IMR-90 (cell line): ENCODE measurements around the gene TBC1D16. TPM values are rescaled to one million over a fixed set of nuclear protein-coding genes. Genes with fewer than 3 reads are reported as not detected.

Experiments used
- ATAC-seq: fragments of 200-7000 bp; cut with Tn5 transposase; 2 replicates; pipeline ENCODE4 v1.9.1; 2020; ENCODE audit warnings: low read depth, mild to moderate bottlenecking, moderate library complexity
- BruUV-seq: library from RNA; stranded (reverse); fragments of 400-500 nt; replicated peaks from 2 replicates; lab custom pipeline; 2021; lab: Mats Ljungman, UMichigan
- CTCF ChIA-PET: fragments of 300-600 bp; formaldehyde crosslinking; extraction: SDS; loops from one replicate; lab custom pipeline; 2021; ENCODE audit warnings: antibody characterized with exemption; lab: Yijun Ruan, JAX
- POLR2A ChIA-PET: fragments of 300-600 bp; sonication (Branson Sonifier 250); formaldehyde crosslinking; loops from one replicate; lab custom pipeline; 2022; ENCODE audit warnings: antibody characterized with exemption; ENCODE audit not compliant: unreplicated experiment; lab: Charles Lee
- DNase-seq: peaks from one replicate; pipeline ENCODE4 v3.0.0; 2013
- H2AFZ ChIP-seq: replicated peaks from 2 replicates; pipeline ENCODE3; 2013; ENCODE audit warnings: low read length, mild to moderate bottlenecking; ENCODE audit not compliant: poor library complexity
- H2AK5ac ChIP-seq: 2 replicates; pipeline ENCODE4 v1.6.1; 2013; ENCODE audit warnings: low read depth, low read length, inconsistent platforms
- H2AK9ac ChIP-seq: replicated peaks from 2 replicates; pipeline ENCODE3; 2013; ENCODE audit warnings: mild to moderate bottlenecking, low read depth, low read length, moderate library complexity; ENCODE audit not compliant: poor library complexity
- H2BK120ac ChIP-seq: 2 replicates; pipeline ENCODE4 v1.6.1; 2013; ENCODE audit warnings: low read depth, low read length, inconsistent platforms
- H2BK15ac ChIP-seq: 3 replicates; pipeline ENCODE4 v1.6.1; 2013; ENCODE audit warnings: low read depth, low read length, inconsistent platforms
- H2BK20ac ChIP-seq: 2 replicates; pipeline ENCODE4 v1.6.1; 2013; ENCODE audit warnings: low read depth, mild to moderate bottlenecking, inconsistent platforms, low read length, moderate library complexity
- H2BK5ac ChIP-seq: 2 replicates; pipeline ENCODE4 v1.6.1; 2013; ENCODE audit warnings: mild to moderate bottlenecking, low read depth, low read length, inconsistent platforms; ENCODE audit not compliant: poor library complexity, severe bottlenecking
- H3K14ac ChIP-seq: replicated peaks from 2 replicates; pipeline ENCODE4 v1.6.1; 2013; ENCODE audit warnings: low read depth, low read length, inconsistent platforms
- H3K18ac ChIP-seq: 2 replicates; pipeline ENCODE4 v1.6.1; 2013; ENCODE audit warnings: low read depth, low read length, control low read depth
- H3K23ac ChIP-seq: 2 replicates; pipeline ENCODE4 v1.6.1; 2013; ENCODE audit warnings: low read depth, low read length, inconsistent platforms
- H3K27ac ChIP-seq: 2 replicates; pipeline ENCODE4 v1.5.1; 2013; ENCODE audit warnings: mild to moderate bottlenecking, control low read depth, low read length; ENCODE audit not compliant: insufficient read depth
- H3K27me3 ChIP-seq: 2 replicates; pipeline ENCODE4 v1.6.1; 2013; ENCODE audit warnings: low read length; ENCODE audit not compliant: control insufficient read depth, insufficient read depth
- H3K36me3 ChIP-seq: 2 replicates; pipeline ENCODE4 v1.6.1; 2013; ENCODE audit warnings: low read length, mixed read lengths; ENCODE audit not compliant: control insufficient read depth, insufficient read depth
- H3K4ac ChIP-seq: 2 replicates; pipeline ENCODE4 v1.6.1; 2013; ENCODE audit warnings: low read depth, low read length, inconsistent platforms
- H3K4me1 ChIP-seq: 2 replicates; pipeline ENCODE4 v1.6.1; 2013; ENCODE audit warnings: low read length, mixed read lengths; ENCODE audit not compliant: control insufficient read depth, insufficient read depth
- H3K4me2 ChIP-seq: 2 replicates; pipeline ENCODE4 v1.6.1; 2013; ENCODE audit warnings: low read depth, mild to moderate bottlenecking, control low read depth, low read length, moderate library complexity
- H3K4me3 ChIP-seq: 2 replicates; pipeline ENCODE4 v1.5.1; 2013; ENCODE audit warnings: low read depth, mild to moderate bottlenecking, control low read depth, low read length, moderate library complexity; ENCODE audit not compliant: insufficient read depth
- H3K56ac ChIP-seq: 2 replicates; pipeline ENCODE4 v1.6.1; 2013; ENCODE audit warnings: low read length, inconsistent platforms; ENCODE audit not compliant: insufficient read depth; ENCODE audit errors: extremely low read depth
- H3K79me1 ChIP-seq, 2 experiments: 2 replicates each; pipeline ENCODE4 v1.6.1; 2013; ENCODE audit warnings: low read length in 2 of 2, inconsistent platforms in 1 of 2, low read depth in 1 of 2
- H3K9ac ChIP-seq: 2 replicates; pipeline ENCODE4 v1.6.1; 2013; ENCODE audit warnings: low read depth, low read length, control low read depth
- H3K9me1 ChIP-seq: 2 replicates; pipeline ENCODE4 v1.6.1; 2013; ENCODE audit warnings: low read length, inconsistent platforms; ENCODE audit not compliant: insufficient read depth
- H3K9me3 ChIP-seq: 2 replicates; pipeline ENCODE4 v1.6.1; 2013; ENCODE audit warnings: low read length; ENCODE audit not compliant: control insufficient read depth, insufficient read depth
- H4K20me1 ChIP-seq: 2 replicates; pipeline ENCODE4 v1.6.1; 2013; ENCODE audit warnings: low read length, inconsistent platforms; ENCODE audit not compliant: insufficient read depth
- H4K5ac ChIP-seq: 2 replicates; pipeline ENCODE4 v1.6.1; 2013; ENCODE audit warnings: mild to moderate bottlenecking, low read depth, low read length, control low read depth
- H4K8ac ChIP-seq, 2 experiments: 2 replicates each; pipeline ENCODE4 v1.6.1; 2013; ENCODE audit warnings: low read depth in 2 of 2, low read length in 2 of 2, control low read depth in 1 of 2, inconsistent platforms in 1 of 2
- H4K91ac ChIP-seq: 2 replicates; pipeline ENCODE4 v1.6.1; 2013; ENCODE audit warnings: low read depth, low read length, inconsistent platforms; ENCODE audit not compliant: insufficient read depth
- BHLHE40 ChIP-seq: fragments of 150-350 bp; IDR thresholded peaks from 2 replicates; pipeline ENCODE4 v1.6.1; 2016; ENCODE audit warnings: mild to moderate bottlenecking, low read depth, low read length
- CEBPB ChIP-seq: IDR thresholded peaks from 2 replicates; pipeline ENCODE4 v1.6.1; 2012; ENCODE audit warnings: low read depth, low read length, improper control_type of control experiment
- CHD1 ChIP-seq: IDR thresholded peaks from 2 replicates; pipeline ENCODE4 v1.6.1; 2012; ENCODE audit warnings: low read depth, low read length, improper control_type of control experiment
- ELK1 ChIP-seq: fragments of 150-350 bp; IDR thresholded peaks from 2 replicates; pipeline ENCODE4 v1.6.1; 2016; ENCODE audit warnings: low read depth, mild to moderate bottlenecking, low read length, moderate library complexity, borderline replicate concordance
- FOS ChIP-seq: fragments of 150-350 bp; IDR thresholded peaks from 2 replicates; pipeline ENCODE4 v1.6.1; 2016; ENCODE audit warnings: low read depth, low read length
- MAFK ChIP-seq: IDR thresholded peaks from 2 replicates; pipeline ENCODE4 v1.6.1; 2012; ENCODE audit warnings: low read depth, low read length, improper control_type of control experiment
- MAZ ChIP-seq: IDR thresholded peaks from 2 replicates; pipeline ENCODE4 v1.6.1; 2012; ENCODE audit warnings: low read depth, mild to moderate bottlenecking, low read length, improper control_type of control experiment, moderate library complexity, borderline replicate concordance
- MXI1 ChIP-seq: IDR thresholded peaks from 2 replicates; pipeline ENCODE4 v1.6.1; 2012; ENCODE audit warnings: low read depth, mild to moderate bottlenecking, low read length, moderate library complexity, borderline replicate concordance
- NFE2L2 ChIP-seq: fragments of 150-350 bp; IDR thresholded peaks from 2 replicates; pipeline ENCODE4 v1.6.1; 2016; ENCODE audit warnings: low read depth, mild to moderate bottlenecking, low read length
- POLR2A ChIP-seq: IDR thresholded peaks from 2 replicates; pipeline ENCODE4 v1.6.1; 2012; ENCODE audit warnings: mild to moderate bottlenecking, low read depth, low read length
- RAD21 ChIP-seq: IDR thresholded peaks from 2 replicates; pipeline ENCODE4 v1.6.1; 2012; ENCODE audit warnings: low read length, improper control_type of control experiment
- RCOR1 ChIP-seq: IDR thresholded peaks from 2 replicates; pipeline ENCODE4 v1.6.1; 2012; ENCODE audit warnings: mild to moderate bottlenecking, low read length, improper control_type of control experiment; ENCODE audit not compliant: insufficient replicate concordance
- RFX5 ChIP-seq: IDR thresholded peaks from 2 replicates; pipeline ENCODE4 v1.8.0; 2012; ENCODE audit warnings: low read depth, mild to moderate bottlenecking, low read length, moderate library complexity
- SMC3 ChIP-seq: fragments of 150-350 bp; IDR thresholded peaks from 2 replicates; pipeline ENCODE4 v1.6.1; 2016; ENCODE audit warnings: low read depth, mild to moderate bottlenecking, antibody characterized with exemption, low read length, moderate library complexity
- USF2 ChIP-seq: fragments of 150-350 bp; IDR thresholded peaks from 2 replicates; pipeline ENCODE4 v1.6.1; 2017; ENCODE audit warnings: mild to moderate bottlenecking, antibody characterized with exemption, low read length, low read depth
- WGBS, 2 experiments: methylation state at CpG; one replicate each; pipeline versions ENCODE4 v1.1.5 to v1.1.7; 2013; ENCODE audit warnings: missing lambda C conversion rate in 2 of 2; ENCODE audit not compliant: insufficient read length in 1 of 2; ENCODE audit errors: extremely low coverage in 2 of 2; 5-methylcytosine and 5-hydroxymethylcytosine counted together
- dilution Hi-C: fragments of 300-500 bp; cut with HindIII; formaldehyde crosslinking; loops from one replicate; pipeline ENCODE4 v1.14.3; 2018; ENCODE audit warnings: low sequenced_read_pairs; ENCODE audit not compliant: unreplicated experiment
- in situ Hi-C: fragments of 300-500 bp; cut with MboI; formaldehyde crosslinking; loops from 3 replicates; pipeline ENCODE4 v1.14.3; 2019; ENCODE audit warnings: low sequenced_read_pairs, inconsistent platforms, mixed read lengths
- intact Hi-C: fragments of 100-400 bp; cut with micrococcal nuclease; formaldehyde crosslinking; loops from 2 replicates; pipeline ENCODE4 v1.10.0; 2022
- polyA plus RNA-seq, 3 experiments: library from polyadenylated mRNA; depleted of rRNA; stranded (reverse); fragments of >200 nt; gene quantifications; 2 replicates each; pipeline ENCODE4 v1.2.3, GENCODE V29; 2012; ENCODE audit warnings: low replicate concordance in 1 of 3
- total RNA-seq: library from RNA; depleted of rRNA; stranded (reverse); fragments of >200 nt; gene quantifications from 2 replicates; pipeline ENCODE4 v1.2.3, GENCODE V29; 2012
- TF ChIP-seq, protein P1 (sequence below): conservative IDR thresholded peaks from 2 replicates; pipeline ENCODE4 v1.5.1; 2012; ENCODE audit warnings: mild to moderate bottlenecking, low read depth, low read length, improper control_type of control experiment

TBC1D16 gene
- total and polyA plus RNA-seq, 2 of the 4 experiments (the other 2 are of a cell fraction), result 10.1 to 16.7 TPM

- Histone ChIP-seq H3K4me2 (no peak overlapping the region), H3K18ac (no peak overlapping the region), H4K91ac (no peak overlapping the region), H3K9me1 (peaks cover 4% of the 10 kb centered on the region; the same call in 1 of the 2 replicates), H3K23ac (no peak overlapping the region), H4K5ac (no peak overlapping the region), H2AK5ac (peak overlapping the region; percentile 73), H3K9me3 (no peaks in the 10 kb centered on the region), H3K27me3 (peaks cover 21% of the 10 kb centered on the region), H3K14ac (no peak overlapping the region), H2BK15ac (no peak overlapping the region), H3K56ac (no peak overlapping the region), H3K27ac (no peak overlapping the region), H2BK5ac (no peak overlapping the region), H3K79me1 (no peaks in the 10 kb centered on the region), H2BK20ac (no peak overlapping the region), H2AK9ac (peak overlapping the region; percentile 55), H3K4me3 (no peak overlapping the region), H3K4me1 (peaks cover 3% of the 10 kb centered on the region; the same call in 1 of the 2 replicates), H4K8ac (no peak overlapping the region), H3K36me3 (peaks cover 3% of the 10 kb centered on the region; the same call in 1 of the 2 replicates), H2BK120ac (no peak overlapping the region), H3K9ac (no peak overlapping the region), H3K4ac (no peak overlapping the region), H2AFZ (no peak overlapping the region), H4K20me1 (no peaks in the 10 kb centered on the region)
- ChIA-PET CTCF (no interaction called here), POLR2A (no interaction called here)
- in situ Hi-C loops, result no loop called here
- 93% methylated on average over 3 of the region's 9 CpGs; no CpG with 5 or more reads in 1 of the 2 experiments for WGBS, 2 experiments
- dilution Hi-C loops, result no loop called here
- intact Hi-C loops, result no loop called here
- ATAC-seq (no peak), DNase-seq (no peak)
- TF ChIP-seq SMC3 (no peak), POLR2A (no peak), USF2 (no peak), NFE2L2 (no peak), CEBPB (no peak), MAZ (no peak), RAD21 (no peak), BHLHE40 (no peak), CHD1 (no peak), ELK1 (no peak), RFX5 (no peak), FOS (no peak), MAFK (no peak), MXI1 (no peak), RCOR1 (no peak)
- TF ChIP-seq, protein P1, sequence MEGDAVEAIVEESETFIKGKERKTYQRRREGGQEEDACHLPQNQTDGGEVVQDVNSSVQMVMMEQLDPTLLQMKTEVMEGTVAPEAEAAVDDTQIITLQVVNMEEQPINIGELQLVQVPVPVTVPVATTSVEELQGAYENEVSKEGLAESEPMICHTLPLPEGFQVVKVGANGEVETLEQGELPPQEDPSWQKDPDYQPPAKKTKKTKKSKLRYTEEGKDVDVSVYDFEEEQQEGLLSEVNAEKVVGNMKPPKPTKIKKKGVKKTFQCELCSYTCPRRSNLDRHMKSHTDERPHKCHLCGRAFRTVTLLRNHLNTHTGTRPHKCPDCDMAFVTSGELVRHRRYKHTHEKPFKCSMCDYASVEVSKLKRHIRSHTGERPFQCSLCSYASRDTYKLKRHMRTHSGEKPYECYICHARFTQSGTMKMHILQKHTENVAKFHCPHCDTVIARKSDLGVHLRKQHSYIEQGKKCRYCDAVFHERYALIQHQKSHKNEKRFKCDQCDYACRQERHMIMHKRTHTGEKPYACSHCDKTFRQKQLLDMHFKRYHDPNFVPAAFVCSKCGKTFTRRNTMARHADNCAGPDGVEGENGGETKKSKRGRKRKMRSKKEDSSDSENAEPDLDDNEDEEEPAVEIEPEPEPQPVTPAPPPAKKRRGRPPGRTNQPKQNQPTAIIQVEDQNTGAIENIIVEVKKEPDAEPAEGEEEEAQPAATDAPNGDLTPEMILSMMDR, result no peak
- BruUV-seq, result no TSS peak
These were observed 101.1 kb downstream of the TBC1D16 start for GRCh38 chr17:79934653-79934970.
